MCF 10A (cell line): Measurements from ENCODE around the gene SHISA9. TPM values are rescaled to one million over a fixed set of nuclear protein-coding genes. Genes with fewer than 3 reads are reported as not detected.
A peak's percentile ranks its signal among the peaks of the same experiment; 100 is the strongest.

Experiments used
- BruUV-seq: library from RNA; stranded (reverse); fragments of 400-500 nt; replicated peaks from 2 replicates; lab custom pipeline; 2021; lab: Mats Ljungman, UMichigan
- CTCF ChIA-PET: fragments of 300-600 bp; sonication (Branson Sonifier 250); formaldehyde crosslinking; extraction: SDS; loops from one replicate; lab custom pipeline; 2021; ENCODE audit warnings: antibody characterized with exemption, inconsistent platforms; lab: Yijun Ruan, JAX
- POLR2A ChIA-PET: fragments of 300-600, 350-650 bp; sonication (Branson Sonifier 250); formaldehyde crosslinking; extraction: SDS; loops from one replicate; lab custom pipeline; 2020; ENCODE audit warnings: antibody characterized with exemption, inconsistent platforms; lab: Yijun Ruan, JAX
- DNase-seq: peaks from one replicate; pipeline ENCODE4 v3.0.0-alpha.2; 2018; ENCODE audit not compliant: unreplicated experiment
- H3K27ac Mint-ChIP-seq: one replicate; pipeline ENCODE4 v1.8.0; 2022; ENCODE audit warnings: mild to moderate bottlenecking, low read depth, mixed read lengths; ENCODE audit not compliant: unreplicated experiment
- H3K27me3 Mint-ChIP-seq: one replicate; pipeline ENCODE4 v1.8.0; 2022; ENCODE audit warnings: mixed read lengths; ENCODE audit not compliant: insufficient read depth, unreplicated experiment
- H3K36me3 Mint-ChIP-seq: one replicate; pipeline ENCODE4 v1.8.0; 2022; ENCODE audit warnings: mild to moderate bottlenecking, moderate library complexity, mixed read lengths; ENCODE audit not compliant: insufficient read depth, unreplicated experiment
- H3K4me1 Mint-ChIP-seq: one replicate; pipeline ENCODE4 v1.8.0; 2022; ENCODE audit warnings: mixed read lengths; ENCODE audit not compliant: insufficient read depth, unreplicated experiment
- H3K4me3 Mint-ChIP-seq: one replicate; pipeline ENCODE4 v1.8.0; 2022; ENCODE audit warnings: mild to moderate bottlenecking, moderate library complexity, mixed read lengths; ENCODE audit not compliant: unreplicated experiment
- H3K9me3 Mint-ChIP-seq: one replicate; pipeline ENCODE4 v1.8.0; 2022; ENCODE audit warnings: mixed read lengths; ENCODE audit not compliant: unreplicated experiment
- CTCF ChIP-seq: fragments of 200-600 bp; IDR thresholded peaks from one replicate; pipeline ENCODE4 v1.8.0; 2022; ENCODE audit warnings: antibody characterized with exemption, mild to moderate bottlenecking; ENCODE audit not compliant: unreplicated experiment
- intact Hi-C: fragments of 100-400 bp; cut with micrococcal nuclease; formaldehyde crosslinking; loops from 2 replicates; pipeline ENCODE4 v1.14.1; 2022
- total RNA-seq: library from RNA; stranded (reverse); gene quantifications from 2 replicates; pipeline ENCODE4 v1.2.3, GENCODE V29; 2022

The SHISA9 gene
- total RNA-seq, 1 experiment from 2014 or later: 8.0 TPM

DNA sequence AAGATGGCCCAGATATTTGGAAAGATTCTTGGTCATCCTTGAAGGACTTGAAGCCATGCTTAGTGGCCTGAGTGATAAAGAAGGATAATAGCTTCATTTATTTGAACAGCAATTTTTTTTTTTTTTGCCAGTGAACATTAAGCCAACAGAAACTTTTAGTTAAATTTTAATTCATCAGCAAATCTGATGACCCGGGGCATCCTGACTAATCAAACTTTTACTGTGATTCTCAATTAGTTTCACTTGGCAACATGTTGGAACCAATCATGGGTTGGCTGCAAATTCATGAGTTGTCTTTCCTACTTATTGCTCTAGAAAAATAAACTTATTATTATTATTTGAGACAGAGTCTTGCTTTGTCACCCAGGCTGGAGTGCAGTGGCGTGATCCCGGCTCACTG lies 74.4 kb downstream of the SHISA9 start:
- H3K27me3 Mint-ChIP-seq: no peaks in the 10 kb centered on the region
- H3K9me3 Mint-ChIP-seq: no peaks in the 10 kb centered on the region
- intact Hi-C loops: no loop called here
- TF ChIP-seq CTCF: no peak
- H3K27ac Mint-ChIP-seq: no peak overlapping the region
- DNase-seq: no peak
- no peak overlapping the region for H3K4me3 Mint-ChIP-seq
- POLR2A ChIA-PET: no interaction called here
- H3K36me3 Mint-ChIP-seq: no peaks in the 10 kb centered on the region
- no TSS peak for BruUV-seq
- H3K4me1 Mint-ChIP-seq: peaks cover 37% of the 10 kb centered on the region
- CTCF ChIA-PET: no interaction called here

GRCh38 chr16:12976496-12976895 lies 75.1 kb downstream of the SHISA9 start:
- no peak for TF ChIP-seq CTCF
- Mint-ChIP-seq H3K4me1 (peaks cover 31% of the 10 kb centered on the region), H3K36me3 (no peaks in the 10 kb centered on the region), H3K27ac (peak overlapping the region; percentile 5), H3K4me3 (no peak overlapping the region), H3K9me3 (no peaks in the 10 kb centered on the region), H3K27me3 (no peaks in the 10 kb centered on the region)
- no peak for DNase-seq
- BruUV-seq: no TSS peak
- ChIA-PET CTCF (no interaction called here), POLR2A (no interaction called here)
- intact Hi-C loops: no loop called here

GRCh38 chr16:12976936-12977335 lies 75.5 kb downstream of the SHISA9 start:
- DNase-seq: peak; percentile 79
- Mint-ChIP-seq H3K27ac (peak overlapping the region; percentile 5), H3K4me3 (no peak overlapping the region), H3K9me3 (no peaks in the 10 kb centered on the region), H3K27me3 (no peaks in the 10 kb centered on the region), H3K36me3 (no peaks in the 10 kb centered on the region), H3K4me1 (peaks cover 29% of the 10 kb centered on the region)
- CTCF ChIA-PET: no interaction called here
- intact Hi-C loops: no loop called here
- TF ChIP-seq CTCF: no peak
- POLR2A ChIA-PET: no interaction called here
- no TSS peak for BruUV-seq

- Mint-ChIP-seq H3K4me1 (no peaks in the 10 kb centered on the region), H3K4me3 (no peak overlapping the region), H3K9me3 (peaks cover 7% of the 10 kb centered on the region), H3K36me3 (no peaks in the 10 kb centered on the region), H3K27ac (no peak overlapping the region), H3K27me3 (no peaks in the 10 kb centered on the region)
- no peak for DNase-seq
- ChIA-PET CTCF (no interaction called here), POLR2A (no interaction called here)
- no TSS peak for BruUV-seq
- TF ChIP-seq CTCF: no peak
- intact Hi-C loops: no loop called here
Observed at GRCh38 chr16:12985516-12985915, 84.1 kb downstream of the SHISA9 start.
